GDM1 (cell line): ENCODE results near the gene RAB6A.
"Not testable (repeated sequence)": the region's sequence is repeated elsewhere in the genome, so short reads cannot be mapped to it uniquely, and the experiment has no call there.

Source experiments
- DNase-seq: peaks from one replicate; lab custom pipeline; 2025; lab: John Stamatoyannopoulos, UW

Gene RAB6A

GRCh38 chr11:73717136-73717535, 43.7 kb downstream of the RAB6A start:
- DNase-seq, result no peak

- peak; percentile 13 for DNase-seq
Measured at GRCh38 chr11:73716153-73717056, 44.5 kb downstream of the RAB6A start.

- DNase-seq, result no peak
Measured at GRCh38 chr11:73715541-73715940, 45.3 kb downstream of the RAB6A start.

GRCh38 chr11:73710964-73711363, 49.9 kb downstream of the RAB6A start:
- no peak for DNase-seq

GRCh38 chr11:73705053-73705452, 55.8 kb downstream of the RAB6A start:
- DNase-seq, result no peak

- no peak for DNase-seq
Measured at GRCh38 chr11:73693899-73694525, 66.9 kb downstream of the RAB6A start.

- DNase-seq, result no peak
Measured at GRCh38 chr11:73680687-73681086, 80.2 kb downstream of the RAB6A start.

GRCh38 chr11:73676552-73676951, 84.3 kb downstream of the RAB6A start:
- not testable (repeated sequence) for DNase-seq

- no peak for DNase-seq
Measured at GRCh38 chr11:73671701-73672100, 89.2 kb downstream of the RAB6A start.

GRCh38 chr11:73670808-73671207, 90.1 kb downstream of the RAB6A start:
- no peak for DNase-seq

- DNase-seq, result no peak
Measured at GRCh38 chr11:73667891-73668290, 93.0 kb downstream of the RAB6A start.

- DNase-seq, result no peak
Measured at GRCh38 chr11:73664877-73665276, 96.0 kb downstream of the RAB6A start.

GRCh38 chr11:73663604-73664495, 97.0 kb downstream of the RAB6A start:
- DNase-seq, result no peak

GRCh38 chr11:73662445-73663157, 98.3 kb downstream of the RAB6A start:
- DNase-seq, result no peak

GRCh38 chr11:73661035-73661628, 99.7 kb downstream of the RAB6A start:
- DNase-seq, result peak; percentile 57

- no peak for DNase-seq
Measured at GRCh38 chr11:73660497-73661034, 100.3 kb downstream of the RAB6A start.

- DNase-seq, result no peak
Measured at GRCh38 chr11:73659961-73660360, 100.9 kb downstream of the RAB6A start.

GRCh38 chr11:73656985-73657384, 103.9 kb downstream of the RAB6A start:
- no peak for DNase-seq

GRCh38 chr11:73655686-73656085, 105.2 kb downstream of the RAB6A start:
- DNase-seq, result no peak

- no peak for DNase-seq
Measured at GRCh38 chr11:73654482-73655021, 106.3 kb downstream of the RAB6A start.

GRCh38 chr11:73653996-73654395, 106.9 kb downstream of the RAB6A start:
- no peak for DNase-seq
